ENCODE results near the gene NINJ2.

NINJ2 gene

GRCh38 chr12:601976-602699 is 61.1 kb downstream of the NINJ2 start:
- TF ChIP-seq CTCF (IDR thresholded peaks at IDR 0.05; ENCODE audit: borderline replicate concordance, insufficient read depth, low read depth, low read length), result no peak
- no peak overlapping the region for H3K4me3 ChIP-seq (ENCODE audit: low read depth, low read length)

- no peak overlapping the region for H3K4me3 ChIP-seq (ENCODE audit: low read depth, low read length)
- no peak for TF ChIP-seq CTCF (IDR thresholded peaks at IDR 0.05; ENCODE audit: borderline replicate concordance, insufficient read depth, low read depth, low read length)
Measured at GRCh38 chr12:599756-600155, 63.5 kb downstream of the NINJ2 start.

GRCh38 chr12:597926-598568 is 65.2 kb downstream of the NINJ2 start:
- TF ChIP-seq CTCF (IDR thresholded peaks at IDR 0.05; ENCODE audit: borderline replicate concordance, insufficient read depth, low read depth, low read length), result no peak

GRCh38 chr12:593396-594270 is 69.6 kb downstream of the NINJ2 start:
- TF ChIP-seq CTCF (IDR thresholded peaks at IDR 0.05; ENCODE audit: borderline replicate concordance, insufficient read depth, low read depth, low read length), result no peak
- H3K4me3 ChIP-seq (ENCODE audit: low read depth, low read length), result no peak overlapping the region

More at GRCh38 chr12:597926-598568, 65.2 kb downstream of the NINJ2 start:
- H3K4me3 ChIP-seq (ENCODE audit: low read depth, low read length), result no peak overlapping the region

- no peak for TF ChIP-seq CTCF (IDR thresholded peaks at IDR 0.05; ENCODE audit: borderline replicate concordance, insufficient read depth, low read depth, low read length)
- no peak overlapping the region for H3K4me3 ChIP-seq (ENCODE audit: low read depth, low read length)
Measured at GRCh38 chr12:592024-592505, 71.2 kb downstream of the NINJ2 start.

GRCh38 chr12:591167-592023 is 71.8 kb downstream of the NINJ2 start:
- TF ChIP-seq CTCF (IDR thresholded peaks at IDR 0.05; ENCODE audit: borderline replicate concordance, insufficient read depth, low read depth, low read length), result no peak; the same call in 1 of the 2 replicates

More at GRCh38 chr12:591167-592023, 71.8 kb downstream of the NINJ2 start:
- no peak overlapping the region for H3K4me3 ChIP-seq (ENCODE audit: low read depth, low read length)

Data from GM12875 (cell line).